SK-N-MC (cell line): ENCODE data around the gene TBC1D24.

Experiments
- EZH2 ChIP-seq: fragments of 200-600 bp; sonication (generic); IDR thresholded peaks from one replicate; pipeline ENCODE4 v1.6.1; 2017; ENCODE audit warnings: antibody characterized with exemption
- FOXP2 ChIP-seq: optimal IDR thresholded peaks from 2 replicates; pipeline ENCODE3; 2011; ENCODE audit warnings: mild to moderate bottlenecking, moderate library complexity; ENCODE audit not compliant: insufficient read depth; ENCODE audit errors: extremely low read length, control extremely low read depth
- POLR2AphosphoS5 ChIP-seq: IDR thresholded peaks from 2 replicates; pipeline ENCODE4 v1.6.1; 2012; ENCODE audit warnings: mild to moderate bottlenecking, low read depth, low read length, borderline replicate concordance

- TF ChIP-seq EZH2 (no peak), POLR2AphosphoS5 (no peak), FOXP2 (no peak)
Observed at GRCh38 chr16:2450535-2450934, 24.4 kb upstream of the TBC1D24 start.
